ENCODE results near the gene SETBP1. TPM values are rescaled to one million over a fixed set of nuclear protein-coding genes. Genes with fewer than 3 reads are reported as not detected.

The SETBP1 gene
- total RNA-seq, 1 experiment from 2014 or later = 0.05 TPM

- ChIA-PET CTCF (no interaction called here), RAD21 (ENCODE audit: low non-redundant PET in 1 of 2, low total read pairs in 2 of 2, uncharacterized antibody in 2 of 2, unreplicated experiment in 2 of 2) (no interaction called here), POLR2A (no interaction called here)
- DNase-seq (ENCODE audit: low read depth, low spot score) = no peak
- Histone ChIP-seq H2AFZ (ENCODE audit: low read depth, low read length, poor library complexity, severe bottlenecking) (no peak overlapping the region), H3K27me3 (ENCODE audit: insufficient read depth, low read length) (no peaks in the 10 kb centered on the region), H3K79me2 (ENCODE audit: insufficient read depth, low read length) (no peaks in the 10 kb centered on the region), H3K9me3 (ENCODE audit: control insufficient read depth in 1 of 2, insufficient read depth in 1 of 2, low read depth in 1 of 2, low read length in 2 of 2) (peaks cover 13 to 21% of the 10 kb centered on the region in 2 experiments; a peak in 2 of 4 replicates), H3K9ac (ENCODE audit: low read length) (no peak overlapping the region), H3K9me2 (ENCODE audit: insufficient read depth) (no peaks in the 10 kb centered on the region), H3K27ac (ENCODE audit: low read depth, low read length) (no peak overlapping the region), H3K4me2 (ENCODE audit: low read length) (no peak overlapping the region), H3K36me3 (ENCODE audit: control insufficient read depth in 1 of 2, insufficient read depth in 2 of 2, low read length in 2 of 2) (no peaks in the 10 kb centered on the region; a peak in 1 of 4 replicates), H3K4me1 (ENCODE audit: control insufficient read depth in 1 of 2, insufficient read depth in 2 of 2, low read length in 2 of 2) (no peaks in the 10 kb centered on the region), H3K4me3 (replicated peaks in 1 of 2; ENCODE audit: low read depth in 1 of 2, low read length in 2 of 2) (no peak overlapping the region), H4K20me1 (ENCODE audit: insufficient read depth) (no peaks in the 10 kb centered on the region)
- TF ChIP-seq MAX (IDR thresholded peaks at IDR 0.05) (no peak), SP1 (IDR thresholded peaks at IDR 0.05; ENCODE audit: low read depth) (no peak), ZFX (IDR thresholded peaks at IDR 0.05) (no peak), REST (IDR thresholded peaks at IDR 0.05; ENCODE audit: low read depth) (no peak), CTCF (IDR thresholded peaks at IDR 0.05 in 2 of 3, conservative IDR thresholded peaks at IDR 0.05 in 1 of 3; ENCODE audit: borderline replicate concordance in 1 of 3, insufficient read depth in 1 of 3, low read depth in 2 of 3, low read length in 2 of 3) (no peak), EGR1 (IDR thresholded peaks at IDR 0.05; ENCODE audit: low read depth) (no peak), CBX3 (IDR thresholded peaks at IDR 0.05; ENCODE audit: low read depth) (no peak), RAD21 (IDR thresholded peaks at IDR 0.05; ENCODE audit: low read depth) (no peak), TCF7L2 (IDR thresholded peaks at IDR 0.05; ENCODE audit: borderline replicate concordance, extremely low read depth, insufficient read depth, insufficient read length) (no peak), ZBTB33 (IDR thresholded peaks at IDR 0.05; ENCODE audit: extremely low read depth, insufficient replicate concordance, low read length) (no peak), ZNF274 (IDR thresholded peaks at IDR 0.05; ENCODE audit: low read depth, low read length) (no peak), SRF (IDR thresholded peaks at IDR 0.05; ENCODE audit: low read depth) (no peak)
- intact Hi-C loops (cut with micrococcal nuclease) = no loop called here
- ATAC-seq = no peak
- BruUV-seq (replicated peaks) = no TSS peak
Measured at GRCh38 chr18:44730803-44731529, 50.3 kb downstream of the SETBP1 start.
